SK-MEL-5 (cell line): ENCODE results near the gene COL17A1. TPM values are rescaled to one million over a fixed set of nuclear protein-coding genes. Genes with fewer than 3 reads are reported as not detected.
A peak's percentile ranks its signal among the peaks of the same experiment; 100 is the strongest.

Source experiments
- DNase-seq: peaks from one replicate; pipeline ENCODE4 v3.0.0-alpha.2; 2016; ENCODE audit warnings: low read depth, low spot score
- in situ Hi-C: cut with HindIII; loops from 2 replicates; pipeline ENCODE4 v1.10.0; 2016; ENCODE audit warnings: low sequenced_read_pairs, high pct_unique_total_duplicates, low pct_unique_long_range_greater_than_20kb
- total RNA-seq: library from RNA; depleted of rRNA; stranded (reverse); fragments of >200 nt; shearing (Covaris generic); gene quantifications from 2 replicates; pipeline ENCODE4 v1.2.3, GENCODE V29; 2014; rRNA removed

COL17A1 gene
- total RNA-seq, 1 experiment from 2014 or later, result 0.45 TPM

DNA sequence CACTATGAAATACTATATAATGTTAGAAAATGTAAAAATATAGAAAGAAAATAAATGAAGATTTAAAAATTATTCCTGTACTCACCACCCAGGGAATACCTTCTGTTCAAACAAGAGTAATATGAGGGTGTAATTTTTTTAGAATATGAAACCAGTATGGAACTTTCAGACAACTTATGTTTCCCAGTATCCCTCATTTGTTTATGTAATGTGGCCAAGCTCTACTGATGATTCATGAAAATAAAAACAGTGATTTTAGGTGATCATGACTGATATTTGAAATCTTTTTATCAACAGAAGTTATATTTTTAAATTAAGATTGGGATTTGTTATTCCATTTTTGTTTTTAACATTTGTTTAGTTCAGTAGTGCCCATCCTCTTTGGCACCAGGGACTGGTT, 100.0 kb downstream of the COL17A1 start:
- in situ Hi-C loops, result no loop called here
- DNase-seq, result no peak

- no peak for DNase-seq
- in situ Hi-C loops, result no loop called here
These were observed 102.2 kb downstream of the COL17A1 start for GRCh38 chr10:103983367-103983911.

DNA sequence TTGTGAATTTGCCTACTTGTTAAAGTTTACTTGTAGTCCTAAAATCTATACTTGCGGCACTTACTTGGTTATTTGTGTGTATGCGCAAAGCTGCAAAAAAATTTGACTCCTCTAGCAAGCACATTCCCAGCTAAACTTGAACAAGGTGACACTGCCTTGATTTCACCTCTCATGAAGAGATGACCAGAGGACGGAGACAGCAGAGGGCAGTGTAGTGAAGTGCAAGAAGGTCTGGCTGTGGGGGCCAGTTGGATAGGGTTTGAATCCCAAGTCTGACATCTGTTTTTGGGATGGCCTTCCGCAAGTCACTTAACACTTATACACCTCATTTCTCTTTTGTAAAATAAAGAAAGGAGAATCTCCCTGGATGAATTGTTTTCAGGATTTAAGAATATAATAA, 103.0 kb downstream of the COL17A1 start:
- in situ Hi-C loops, result no loop called here
- peak; percentile 55 for DNase-seq

Other genes starting within 250 kb of the COL17A1 start
- gene SH3PXD2A, start 230.3 kb downstream of the COL17A1 start, total RNA-seq, result 0.37 and 0.48 TPM in 2 replicates
- gene STN1, start 167.7 kb downstream of the COL17A1 start, total RNA-seq, result 20.4 and 23.6 TPM in 2 replicates
- 29.0 and 31.6 TPM in 2 replicates for gene SLK, start 118.7 kb downstream of the COL17A1 start, total RNA-seq
- 7.2 and 8.6 TPM in 2 replicates for gene SFR1, start 36.3 kb upstream of the COL17A1 start, total RNA-seq
- gene CFAP43, start 146.5 kb upstream of the COL17A1 start, total RNA-seq, result 1.3 and 1.6 TPM in 2 replicates
- 460 and 588 TPM in 2 replicates for gene GSTO1, start 169.0 kb upstream of the COL17A1 start, total RNA-seq
- 0.90 and 1.2 TPM in 2 replicates for gene GSTO2, start 183.3 kb upstream of the COL17A1 start, total RNA-seq